Measurements from ENCODE around the gene NAV2. TPM values are rescaled to one million over a fixed set of nuclear protein-coding genes. Genes with fewer than 3 reads are reported as not detected.

The NAV2 gene
- total RNA-seq, 1 experiment from 2014 or later, result 63.5 TPM

- Mint-ChIP-seq H3K36me3 (ENCODE audit: insufficient read depth, unreplicated experiment) (peaks cover 71% of the 10 kb centered on the region), H3K27me3 (ENCODE audit: insufficient read depth, unreplicated experiment) (no peaks in the 10 kb centered on the region), H3K27ac (ENCODE audit: unreplicated experiment) (no peak overlapping the region), H3K4me1 (ENCODE audit: low read depth, unreplicated experiment) (peaks cover 24% of the 10 kb centered on the region), H3K9me3 (ENCODE audit: unreplicated experiment) (no peaks in the 10 kb centered on the region), H3K4me3 (ENCODE audit: unreplicated experiment) (no peak overlapping the region)
- Histone ChIP-seq H3K4me1 (peaks cover 16% of the 10 kb centered on the region; the same call in 1 of the 2 replicates), H3K4me3 (ENCODE audit: low read depth, low read length) (no peak overlapping the region), H3K27me3 (replicated peaks; ENCODE audit: control insufficient read depth, insufficient read depth, low read length) (no peaks in the 10 kb centered on the region), H3K36me3 (ENCODE audit: control insufficient read depth, insufficient read depth, low read length) (peaks cover 8% of the 10 kb centered on the region), H3K9me3 (no peaks in the 10 kb centered on the region)
- ChIA-PET CTCF (no interaction called here), POLR2A (no interaction called here)
- no TSS peak for BruUV-seq (replicated peaks)
- TF ChIP-seq CTCF (IDR thresholded peaks at IDR 0.05; ENCODE audit: insufficient read depth in 1 of 2, low read depth in 1 of 2, low read length in 1 of 2, severe bottlenecking in 1 of 2, unreplicated experiment in 1 of 2), result no peak
- no peak for DNase-seq
- intact Hi-C loops (cut with micrococcal nuclease; ENCODE audit: unreplicated experiment), result no loop called here
Measured at GRCh38 chr11:20088397-20089225, 376.0 kb downstream of the NAV2 start.

- peaks cover 8% of the 10 kb centered on the region for H3K36me3 ChIP-seq (ENCODE audit: control insufficient read depth, insufficient read depth, low read length)
- peaks cover 71% of the 10 kb centered on the region for H3K36me3 Mint-ChIP-seq (ENCODE audit: insufficient read depth, unreplicated experiment)
- no peak overlapping the region for H3K27ac Mint-ChIP-seq (ENCODE audit: unreplicated experiment)
- POLR2A ChIA-PET, result no interaction called here
- no peak overlapping the region for H3K4me3 ChIP-seq (ENCODE audit: low read depth, low read length)
- CTCF ChIA-PET, result interaction anchor here (0.8 kb wide), 1 partner anchor 11 kb away, joined by 4 read pairs; no protein-coding TSS in a partner anchor
- H3K9me3 ChIP-seq, result no peaks in the 10 kb centered on the region
- H3K4me1 Mint-ChIP-seq (ENCODE audit: low read depth, unreplicated experiment), result peaks cover 24% of the 10 kb centered on the region
- H3K9me3 Mint-ChIP-seq (ENCODE audit: unreplicated experiment), result no peaks in the 10 kb centered on the region
- no TSS peak for BruUV-seq (replicated peaks)
- no peaks in the 10 kb centered on the region for H3K27me3 ChIP-seq (replicated peaks; ENCODE audit: control insufficient read depth, insufficient read depth, low read length)
- H3K4me3 Mint-ChIP-seq (ENCODE audit: unreplicated experiment), result no peak overlapping the region
- peaks cover 16% of the 10 kb centered on the region; the same call in 1 of the 2 replicates for H3K4me1 ChIP-seq
- TF ChIP-seq CTCF (IDR thresholded peaks at IDR 0.05; ENCODE audit: insufficient read depth in 1 of 2, low read depth in 1 of 2, low read length in 1 of 2, severe bottlenecking in 1 of 2, unreplicated experiment in 1 of 2), result no peak
- no peaks in the 10 kb centered on the region for H3K27me3 Mint-ChIP-seq (ENCODE audit: insufficient read depth, unreplicated experiment)
- DNase-seq, result no peak
- intact Hi-C loops (cut with micrococcal nuclease; ENCODE audit: unreplicated experiment), result no loop called here
Measured at GRCh38 chr11:20089367-20089766, 376.7 kb downstream of the NAV2 start.

GRCh38 chr11:20089796-20090653 lies 377.4 kb downstream of the NAV2 start:
- Mint-ChIP-seq H3K4me3 (ENCODE audit: unreplicated experiment) (no peak overlapping the region), H3K27ac (ENCODE audit: unreplicated experiment) (no peak overlapping the region), H3K27me3 (ENCODE audit: insufficient read depth, unreplicated experiment) (no peaks in the 10 kb centered on the region), H3K9me3 (ENCODE audit: unreplicated experiment) (no peaks in the 10 kb centered on the region), H3K36me3 (ENCODE audit: insufficient read depth, unreplicated experiment) (peaks cover 73% of the 10 kb centered on the region), H3K4me1 (ENCODE audit: low read depth, unreplicated experiment) (peaks cover 24% of the 10 kb centered on the region)
- ChIA-PET POLR2A (no interaction called here), CTCF (interaction anchor here (0.8 kb wide), 1 partner anchor 12 kb away, joined by 4 read pairs; no protein-coding TSS in a partner anchor)
- peak in 1 of 2 experiments; percentile 35 for DNase-seq
- no peak for TF ChIP-seq CTCF (IDR thresholded peaks at IDR 0.05; ENCODE audit: insufficient read depth in 1 of 2, low read depth in 1 of 2, low read length in 1 of 2, severe bottlenecking in 1 of 2, unreplicated experiment in 1 of 2)
- Histone ChIP-seq H3K27me3 (replicated peaks; ENCODE audit: control insufficient read depth, insufficient read depth, low read length) (no peaks in the 10 kb centered on the region), H3K9me3 (no peaks in the 10 kb centered on the region), H3K4me1 (peaks cover 16% of the 10 kb centered on the region; the same call in 1 of the 2 replicates), H3K4me3 (ENCODE audit: low read depth, low read length) (no peak overlapping the region), H3K36me3 (ENCODE audit: control insufficient read depth, insufficient read depth, low read length) (peaks cover 8% of the 10 kb centered on the region)
- BruUV-seq (replicated peaks), result no TSS peak
- intact Hi-C loops (cut with micrococcal nuclease; ENCODE audit: unreplicated experiment), result no loop called here
